ENCODE measurements around the gene SLC17A1. TPM values are rescaled to one million over a fixed set of nuclear protein-coding genes. Genes with fewer than 3 reads are reported as not detected.

SLC17A1 gene
- total RNA-seq, 2 experiments from 2014 or later = not detected

DNA sequence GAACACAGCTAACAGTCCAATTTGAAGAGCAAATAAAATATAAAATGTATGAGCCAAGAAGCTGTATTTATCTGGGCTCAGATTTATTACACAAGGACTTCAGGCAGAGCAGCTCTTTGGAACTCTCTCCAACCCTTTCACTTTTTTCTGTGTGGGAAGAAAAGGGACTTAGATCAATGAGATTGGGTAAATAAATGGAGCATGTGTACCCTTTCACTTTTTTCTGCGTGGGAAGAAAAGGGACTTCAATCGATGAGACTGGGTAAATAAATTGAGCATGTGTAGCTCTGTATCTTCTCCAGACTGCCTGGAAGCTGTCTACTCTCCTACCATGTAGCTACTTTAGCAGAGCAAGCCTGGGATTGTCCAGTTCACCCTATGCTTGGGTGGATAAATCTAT, 31.5 kb upstream of the SLC17A1 start:
- DNase-seq = no peak
- H3K27me3 Mint-ChIP-seq = no peaks in the 10 kb centered on the region
- H3K4me1 Mint-ChIP-seq = peaks cover 37% of the 10 kb centered on the region
- H3K9me3 Mint-ChIP-seq = peaks cover 11% of the 10 kb centered on the region
- H3K27ac Mint-ChIP-seq = no peak overlapping the region
- POLR2A ChIA-PET = no interaction called here
- no peak overlapping the region for H3K4me3 Mint-ChIP-seq
- peaks cover 11% of the 10 kb centered on the region for H3K36me3 Mint-ChIP-seq (ENCODE audit: low read depth)
- CTCF ChIA-PET = no interaction called here

DNA sequence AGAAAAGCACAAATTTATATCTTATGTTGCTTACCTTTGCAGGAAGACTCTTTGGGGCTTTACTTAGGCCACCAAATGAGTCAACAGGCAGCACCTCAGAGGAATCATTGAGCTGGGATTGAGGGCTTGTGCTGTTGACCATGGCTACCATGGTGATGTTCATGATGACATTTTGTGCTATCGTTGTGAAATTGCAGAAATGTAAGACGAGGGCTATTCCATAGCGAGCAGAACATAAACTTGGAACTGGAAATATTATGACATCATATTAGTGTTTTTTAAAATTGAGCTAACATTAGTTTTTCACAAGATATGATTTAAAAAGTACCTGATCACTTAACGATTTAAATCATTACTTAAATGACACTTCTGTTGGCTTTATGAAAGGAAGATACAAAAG, 30.3 kb upstream of the SLC17A1 start:
- Mint-ChIP-seq H3K4me1 (peaks cover 47% of the 10 kb centered on the region), H3K27ac (no peak overlapping the region), H3K4me3 (no peak overlapping the region), H3K36me3 (ENCODE audit: low read depth) (peaks cover 8% of the 10 kb centered on the region), H3K9me3 (peaks cover 9% of the 10 kb centered on the region), H3K27me3 (no peaks in the 10 kb centered on the region)
- ChIA-PET POLR2A (no interaction called here), CTCF (no interaction called here)
- DNase-seq = no peak

DNA sequence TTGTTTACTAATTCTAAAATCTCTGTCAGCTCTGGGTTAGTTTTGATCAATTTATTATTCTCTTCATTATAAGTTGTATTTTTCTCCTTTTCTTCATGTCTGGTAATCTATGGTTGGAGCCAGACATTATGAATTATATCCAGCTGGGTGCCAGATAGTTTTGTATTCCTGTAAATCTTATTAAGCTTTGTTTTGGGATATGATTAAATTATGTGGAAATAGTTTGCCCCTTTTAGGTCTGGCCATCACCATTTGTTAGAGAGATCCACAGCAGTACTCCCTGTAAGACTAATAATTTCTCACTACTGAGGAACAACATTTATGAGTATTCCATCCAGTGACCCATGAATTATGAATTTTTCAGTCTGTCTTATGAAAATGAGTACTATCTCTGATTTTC, 20.9 kb upstream of the SLC17A1 start:
- Mint-ChIP-seq H3K27me3 (peaks cover 7% of the 10 kb centered on the region), H3K4me3 (no peak overlapping the region), H3K36me3 (ENCODE audit: low read depth) (no peaks in the 10 kb centered on the region), H3K4me1 (peaks cover 21% of the 10 kb centered on the region), H3K27ac (no peak overlapping the region), H3K9me3 (no peaks in the 10 kb centered on the region)
- CTCF ChIA-PET = no interaction called here
- POLR2A ChIA-PET = no interaction called here
- DNase-seq = no peak

DNA sequence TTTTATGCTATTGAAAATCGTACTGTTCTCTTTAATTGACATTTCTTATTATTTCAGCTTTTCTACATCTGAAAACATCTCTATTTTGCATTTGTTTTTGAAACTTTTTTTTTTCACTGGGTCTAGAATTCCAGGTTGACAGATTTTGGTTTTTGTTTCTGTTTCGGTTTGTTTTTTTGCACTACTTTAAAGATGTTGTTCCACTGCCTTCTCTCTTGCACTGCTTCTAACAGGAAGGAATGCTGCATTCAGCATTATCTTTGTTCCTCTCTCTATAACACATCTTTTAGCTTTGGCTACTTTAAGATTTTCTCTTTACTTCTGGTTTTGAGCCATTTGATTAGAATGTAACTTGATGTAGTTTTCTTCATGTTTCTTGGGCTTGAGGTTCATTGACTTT, 20.1 kb upstream of the SLC17A1 start:
- Mint-ChIP-seq H3K9me3 (no peaks in the 10 kb centered on the region), H3K36me3 (ENCODE audit: low read depth) (no peaks in the 10 kb centered on the region), H3K4me3 (no peak overlapping the region), H3K27ac (peak overlapping the region; percentile 51), H3K4me1 (peaks cover 16% of the 10 kb centered on the region), H3K27me3 (peaks cover 12% of the 10 kb centered on the region)
- no peak for DNase-seq
- CTCF ChIA-PET = no interaction called here
- POLR2A ChIA-PET = no interaction called here

DNA sequence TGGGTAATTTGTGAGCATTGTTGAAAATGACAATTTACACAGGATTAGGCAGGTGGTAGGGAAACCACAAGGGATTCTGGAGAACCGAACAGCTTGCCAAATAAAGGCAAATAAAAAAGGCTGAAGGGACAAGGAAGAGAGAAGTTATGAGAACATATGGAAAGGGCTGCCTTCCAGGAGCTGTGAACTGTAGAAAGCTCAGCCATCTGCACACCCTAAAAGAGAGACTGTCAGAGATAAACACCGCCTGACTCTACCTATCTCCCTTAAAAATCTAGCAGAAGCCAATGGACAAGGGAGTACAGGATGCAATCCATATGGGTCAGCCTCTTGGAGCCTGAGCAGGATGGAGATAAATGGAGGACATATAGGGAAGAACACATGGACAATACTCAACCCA, 12.7 kb upstream of the SLC17A1 start:
- DNase-seq = no peak
- no peaks in the 10 kb centered on the region for H3K4me1 Mint-ChIP-seq
- CTCF ChIA-PET = interaction anchor here (1.1 kb wide), 1 partner anchor 13 kb away, joined by 3 read pairs; the partner anchor contains the start of gene SLC17A1
- H3K9me3 Mint-ChIP-seq = no peaks in the 10 kb centered on the region
- H3K4me3 Mint-ChIP-seq = no peak overlapping the region
- H3K27ac Mint-ChIP-seq = no peak overlapping the region
- H3K27me3 Mint-ChIP-seq = peaks cover 15% of the 10 kb centered on the region
- POLR2A ChIA-PET = no interaction called here
- H3K36me3 Mint-ChIP-seq (ENCODE audit: low read depth) = no peaks in the 10 kb centered on the region

DNA sequence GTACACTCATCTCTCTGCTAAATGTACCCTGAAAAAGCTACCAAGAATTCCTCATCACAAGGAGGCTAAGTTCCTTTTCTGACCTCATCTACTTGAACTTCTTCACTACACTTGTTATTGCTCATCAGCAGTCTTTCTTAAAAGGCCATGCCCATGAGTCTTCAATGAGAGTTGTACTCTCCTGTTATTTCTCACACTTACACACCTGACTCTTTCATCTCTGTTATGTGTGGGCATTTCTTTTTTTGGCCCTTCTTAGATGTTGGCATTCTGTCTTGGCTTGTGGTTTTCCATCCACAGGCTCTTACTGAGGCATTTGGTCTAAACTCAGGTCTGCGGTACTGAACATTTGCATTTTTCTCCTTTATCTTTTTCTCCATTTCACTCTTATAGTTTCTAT, 10.7 kb upstream of the SLC17A1 start:
- Mint-ChIP-seq H3K27ac (no peak overlapping the region), H3K4me1 (no peaks in the 10 kb centered on the region), H3K27me3 (peaks cover 6% of the 10 kb centered on the region), H3K36me3 (ENCODE audit: low read depth) (no peaks in the 10 kb centered on the region), H3K9me3 (no peaks in the 10 kb centered on the region), H3K4me3 (no peak overlapping the region)
- no peak for DNase-seq
- CTCF ChIA-PET = interaction anchor here (0.6 to 1.3 kb wide), 2 partner anchors 12 to 663 kb away, joined by 3 read pairs; no protein-coding TSS in a partner anchor
- POLR2A ChIA-PET = no interaction called here

DNA sequence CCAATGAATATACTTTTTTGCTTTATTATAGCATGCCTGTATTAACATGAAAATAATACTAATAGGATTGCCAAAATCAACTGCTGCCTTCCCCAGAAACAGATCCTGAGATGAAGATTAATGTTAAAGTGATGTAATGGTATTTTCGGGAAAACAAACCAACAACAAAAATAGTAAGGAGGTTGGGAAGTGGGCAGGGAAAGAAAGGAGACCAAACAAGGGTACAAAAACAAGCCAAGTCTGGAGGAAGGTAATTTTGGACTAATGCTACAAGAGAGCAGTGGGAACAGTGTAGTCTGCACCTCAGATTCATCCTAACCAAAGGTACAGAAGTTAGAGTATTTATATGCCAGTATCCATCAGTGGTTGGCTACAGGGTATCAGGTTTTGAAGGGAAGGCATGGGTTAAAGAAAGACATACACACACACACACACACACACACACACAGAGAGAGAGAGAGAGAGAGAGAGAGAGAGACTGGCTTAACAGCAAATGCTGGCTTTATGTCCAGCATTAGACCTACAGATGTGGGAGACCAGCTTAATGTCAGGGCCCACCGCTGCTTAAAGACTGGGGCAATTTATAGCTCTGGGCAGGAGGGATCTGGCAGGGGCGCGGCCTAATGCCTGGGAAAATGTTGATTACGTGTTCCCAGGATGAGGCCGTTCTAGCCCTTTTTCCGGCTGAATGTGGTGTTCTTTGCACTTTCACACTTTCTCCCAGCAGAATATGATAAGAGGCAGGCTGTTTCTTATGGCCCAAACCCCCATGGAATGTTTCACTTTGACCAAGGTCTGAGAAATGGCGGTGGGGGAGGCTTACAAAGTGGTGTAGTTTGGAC, 3.8 kb upstream of the SLC17A1 start:
- ChIA-PET POLR2A (no interaction called here), CTCF (no interaction called here)
- Mint-ChIP-seq H3K36me3 (ENCODE audit: low read depth) (no peaks in the 10 kb centered on the region), H3K9me3 (no peaks in the 10 kb centered on the region), H3K27ac (no peak overlapping the region), H3K27me3 (peaks cover 9% of the 10 kb centered on the region), H3K4me3 (no peak overlapping the region), H3K4me1 (no peaks in the 10 kb centered on the region)
- DNase-seq = no peak

DNA sequence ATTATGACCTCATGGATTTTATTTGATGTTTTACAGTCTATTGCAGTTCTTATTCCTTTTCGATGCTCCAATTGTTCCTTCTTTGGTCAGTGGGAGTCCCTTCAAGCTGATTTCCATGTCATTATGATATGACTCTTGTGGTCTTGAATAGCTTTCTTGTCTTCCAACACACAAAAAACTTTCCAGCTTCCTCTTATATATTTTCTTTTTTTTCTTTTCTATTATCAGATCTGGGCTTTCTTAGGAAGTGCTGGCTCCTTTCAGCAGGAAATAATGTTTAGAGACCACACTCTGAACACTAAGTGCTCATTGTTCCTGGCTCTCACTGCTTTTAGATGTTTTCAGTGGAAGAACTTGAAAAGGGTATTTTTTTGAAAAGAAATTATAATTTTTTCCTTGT, 3.1 kb upstream of the SLC17A1 start:
- CTCF ChIA-PET = interaction anchor here (0.7 kb wide), 1 partner anchor 127 kb away, joined by 4 read pairs; no protein-coding TSS in a partner anchor

DNA sequence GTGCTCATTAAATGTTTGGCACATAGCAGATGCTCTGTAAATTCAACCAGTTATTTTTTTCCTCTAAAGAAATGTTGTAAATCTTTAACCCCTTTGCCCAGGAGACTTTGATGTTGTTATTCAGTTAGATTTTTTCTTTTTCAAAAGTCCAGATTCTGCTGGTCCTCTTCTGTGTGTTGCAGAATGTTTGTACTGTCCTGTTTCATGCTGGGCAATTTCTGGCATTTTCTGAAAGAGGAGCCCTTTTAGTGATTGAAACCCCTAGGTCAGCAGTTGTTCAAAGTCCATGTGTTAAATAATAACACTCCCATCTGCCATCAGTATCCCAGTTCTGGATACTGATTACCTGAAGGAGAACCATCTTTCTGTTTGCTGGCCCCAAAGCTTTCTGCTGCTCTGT, 1.3 kb upstream of the SLC17A1 start:
- no peak overlapping the region for H3K27ac Mint-ChIP-seq
- no peak overlapping the region for H3K4me3 Mint-ChIP-seq

More for the DNA sequence above, 3.1 kb upstream of the SLC17A1 start:
- Mint-ChIP-seq H3K27ac (no peak overlapping the region), H3K36me3 (ENCODE audit: low read depth) (no peaks in the 10 kb centered on the region), H3K27me3 (peaks cover 7% of the 10 kb centered on the region), H3K9me3 (no peaks in the 10 kb centered on the region), H3K4me1 (peaks cover 2% of the 10 kb centered on the region), H3K4me3 (no peak overlapping the region)
- DNase-seq = no peak
- POLR2A ChIA-PET = no interaction called here

DNA sequence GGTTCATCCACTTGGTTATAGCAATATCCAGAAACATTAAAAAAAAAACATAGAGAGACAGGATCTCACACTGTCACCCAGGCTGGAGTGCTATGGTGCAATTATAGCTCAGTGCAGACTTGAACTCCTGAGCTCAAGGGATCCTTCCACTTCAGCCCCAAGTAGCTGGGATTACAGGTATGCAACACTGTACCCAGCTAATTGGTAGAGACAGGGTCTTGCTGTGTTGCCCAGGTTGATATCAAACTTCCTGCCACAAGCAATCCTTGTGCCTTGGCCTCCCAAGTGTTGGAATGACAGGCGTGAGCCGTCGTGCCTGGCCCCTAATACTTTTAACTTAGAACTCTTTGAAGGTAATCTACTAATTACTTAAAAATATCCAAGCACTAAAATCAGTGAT, 818 bp upstream of the SLC17A1 start:
- Mint-ChIP-seq H3K27me3 (peaks cover 9% of the 10 kb centered on the region), H3K27ac (no peak overlapping the region), H3K36me3 (ENCODE audit: low read depth) (no peaks in the 10 kb centered on the region), H3K4me1 (peaks cover 3% of the 10 kb centered on the region), H3K4me3 (no peak overlapping the region), H3K9me3 (no peaks in the 10 kb centered on the region)
- ChIA-PET CTCF (interaction anchor here (1.1 kb wide), 1 partner anchor 27 kb away, joined by 5 read pairs; no protein-coding TSS in a partner anchor), POLR2A (no interaction called here)
- no peak for DNase-seq

More for the DNA sequence above, 1.3 kb upstream of the SLC17A1 start:
- CTCF ChIA-PET = interaction anchor here (1.1 kb wide), 1 partner anchor 26 kb away, joined by 5 read pairs; no protein-coding TSS in a partner anchor
- Mint-ChIP-seq H3K9me3 (no peaks in the 10 kb centered on the region), H3K4me1 (peaks cover 3% of the 10 kb centered on the region), H3K27me3 (peaks cover 7% of the 10 kb centered on the region), H3K36me3 (ENCODE audit: low read depth) (no peaks in the 10 kb centered on the region)
- no peak for DNase-seq
- POLR2A ChIA-PET = no interaction called here

DNA sequence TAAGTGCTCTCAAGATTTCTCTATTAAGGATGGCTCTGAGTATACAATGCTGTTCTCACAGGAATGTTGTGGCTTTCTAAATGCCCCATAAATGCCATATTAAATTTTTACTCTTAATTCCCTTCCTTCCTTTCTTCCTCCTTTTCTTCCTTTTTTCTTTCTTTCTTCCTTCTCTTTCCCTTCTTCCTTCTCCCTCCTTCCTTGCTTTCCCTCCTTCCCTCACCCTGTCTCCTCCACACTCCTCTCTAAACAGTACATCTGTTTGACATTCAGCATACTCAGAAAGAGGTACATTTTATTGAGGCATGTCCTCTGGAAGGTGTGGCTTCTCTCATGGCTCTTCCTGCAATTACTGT, 433 bp upstream of the SLC17A1 start:
- H3K9me3 Mint-ChIP-seq = no peaks in the 10 kb centered on the region
- ChIA-PET CTCF (interaction anchor here (0.9 to 1.1 kb wide), 2 partner anchors 12 to 27 kb away, joined by 3 to 5 read pairs; no protein-coding TSS in a partner anchor), POLR2A (no interaction called here)
- no peaks in the 10 kb centered on the region for H3K36me3 Mint-ChIP-seq (ENCODE audit: low read depth)
- DNase-seq = no peak
- H3K4me1 Mint-ChIP-seq = peaks cover 3% of the 10 kb centered on the region
- H3K4me3 Mint-ChIP-seq = no peak overlapping the region
- no peak overlapping the region for H3K27ac Mint-ChIP-seq
- peaks cover 9% of the 10 kb centered on the region for H3K27me3 Mint-ChIP-seq

DNA sequence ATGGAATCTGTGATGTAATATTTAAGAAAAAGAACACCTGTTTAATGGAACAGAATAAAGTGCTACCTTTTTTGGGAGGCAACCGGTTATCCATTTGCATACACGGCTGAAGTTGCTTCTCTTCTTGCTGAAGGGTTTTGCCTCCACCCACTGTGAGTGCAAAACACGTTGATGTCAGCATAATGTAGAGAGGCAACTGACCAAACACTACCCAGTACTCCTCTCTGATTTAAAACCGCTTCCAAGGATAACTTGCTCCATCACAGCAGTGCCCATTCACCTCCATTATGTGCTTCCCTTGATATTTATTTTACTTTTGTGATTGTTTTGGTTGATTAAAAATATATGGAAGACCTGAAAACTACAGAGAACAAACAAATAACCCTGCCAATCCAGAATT, 1.4 kb downstream of the SLC17A1 start:
- peaks cover 7% of the 10 kb centered on the region for H3K9me3 Mint-ChIP-seq
- peaks cover 3% of the 10 kb centered on the region for H3K4me1 Mint-ChIP-seq
- H3K27ac Mint-ChIP-seq = no peak overlapping the region
- DNase-seq = no peak
- CTCF ChIA-PET = no interaction called here
- H3K4me3 Mint-ChIP-seq = no peak overlapping the region
- H3K36me3 Mint-ChIP-seq (ENCODE audit: low read depth) = no peaks in the 10 kb centered on the region
- POLR2A ChIA-PET = no interaction called here
- peaks cover 19% of the 10 kb centered on the region for H3K27me3 Mint-ChIP-seq

DNA sequence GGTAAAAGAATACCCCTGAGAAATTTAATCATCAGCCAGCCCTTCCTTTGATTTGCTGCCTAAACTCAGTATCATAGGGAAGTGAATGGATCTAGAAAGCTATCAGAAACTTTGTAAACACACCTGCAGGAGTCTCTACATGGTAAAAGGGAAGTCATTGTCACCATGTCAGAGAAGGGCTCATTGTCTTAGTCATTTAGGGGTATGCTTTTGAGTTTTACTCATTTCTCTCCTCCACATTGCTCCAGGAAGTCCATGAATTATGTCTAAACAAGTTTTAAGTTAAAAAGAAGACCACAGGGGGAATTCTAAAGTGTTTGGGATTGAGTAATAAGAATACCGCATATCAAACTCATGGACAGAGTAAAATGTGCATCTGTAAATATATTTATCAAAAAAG, 2.5 kb downstream of the SLC17A1 start:
- H3K27me3 Mint-ChIP-seq = peaks cover 26% of the 10 kb centered on the region
- no peaks in the 10 kb centered on the region for H3K36me3 Mint-ChIP-seq (ENCODE audit: low read depth)
- H3K9me3 Mint-ChIP-seq = peaks cover 8% of the 10 kb centered on the region
- DNase-seq = no peak
- peaks cover 3% of the 10 kb centered on the region for H3K4me1 Mint-ChIP-seq
- ChIA-PET POLR2A (no interaction called here), CTCF (no interaction called here)
- H3K27ac Mint-ChIP-seq = no peak overlapping the region
- no peak overlapping the region for H3K4me3 Mint-ChIP-seq

DNA sequence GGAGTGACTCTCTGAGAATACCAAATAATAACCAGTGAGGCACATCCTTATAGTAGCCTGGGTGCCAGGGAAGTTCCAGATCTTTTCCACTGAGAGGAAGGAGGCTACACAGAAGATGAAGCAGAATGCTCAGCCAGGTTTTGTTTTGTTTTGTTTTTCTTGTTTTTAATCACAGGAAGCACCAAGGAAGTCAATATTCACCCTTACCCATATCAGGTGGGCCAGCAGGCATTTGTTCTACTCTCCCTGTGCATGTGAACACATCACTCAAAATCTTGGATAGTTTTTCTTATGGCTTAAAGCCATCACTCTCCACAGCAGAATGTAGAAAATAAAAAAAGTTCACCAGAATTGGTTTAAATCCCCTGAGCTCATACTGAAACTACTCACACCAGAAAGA, 10.5 kb downstream of the SLC17A1 start:
- H3K4me1 Mint-ChIP-seq = peaks cover 7% of the 10 kb centered on the region
- ChIA-PET POLR2A (no interaction called here), CTCF (no interaction called here)
- no peaks in the 10 kb centered on the region for H3K36me3 Mint-ChIP-seq (ENCODE audit: low read depth)
- no peak overlapping the region for H3K27ac Mint-ChIP-seq
- no peak for DNase-seq
- no peak overlapping the region for H3K4me3 Mint-ChIP-seq
- peaks cover 7% of the 10 kb centered on the region for H3K9me3 Mint-ChIP-seq
- peaks cover 24% of the 10 kb centered on the region for H3K27me3 Mint-ChIP-seq
